ENCODE results near the gene ZDHHC11B. TPM values are rescaled to one million over a fixed set of nuclear protein-coding genes. Genes with fewer than 3 reads are reported as not detected.
A peak's percentile ranks its signal among the peaks of the same experiment; 100 is the strongest.
"Not testable (repeated sequence)": the region's sequence is repeated elsewhere in the genome, so short reads cannot be mapped to it uniquely, and the experiment has no call there.

Gene ZDHHC11B
- total RNA-seq, 3 donors from 2014 or later (not counting 1 experiment from before 2014, with no cell fraction given): 0.85 to 7.3 (median 2.2) TPM

GRCh38 chr5:811384-811783 is 26.9 kb upstream of the ZDHHC11B start:
- H3K9me3 Mint-ChIP-seq; H3K36me3 Mint-ChIP-seq; H3K4me3 Mint-ChIP-seq; H3K4me1 Mint-ChIP-seq; H3K27me3 ChIP-seq (ENCODE audit: control insufficient read depth, insufficient read depth, low read length); H3K4me1 ChIP-seq (ENCODE audit: control insufficient read depth, insufficient read depth, low read length); H3K36me3 ChIP-seq (ENCODE audit: control insufficient read depth, insufficient read depth, low read length); H3K4me3 ChIP-seq (ENCODE audit: low read length); H3K27ac Mint-ChIP-seq; intact Hi-C loops (cut with micrococcal nuclease); H3K27ac ChIP-seq (ENCODE audit: low read length); ATAC-seq; H3K27me3 Mint-ChIP-seq (ENCODE audit: low read depth in 2 of 2); DNase-seq; H3K9me3 ChIP-seq (ENCODE audit: control insufficient read depth, insufficient read depth, low read length): not testable (repeated sequence)
- 83% methylated on average over 4 of the region's 9 CpGs for WGBS (ENCODE audit: insufficient coverage)

GRCh38 chr5:807719-808514 is 23.4 kb upstream of the ZDHHC11B start:
- peak in 1 of 3 donors; percentile 36 for ATAC-seq
- intact Hi-C loops (cut with micrococcal nuclease): not testable (repeated sequence)
- no CpG with 5 or more reads among the region's 10 CpGs for WGBS (ENCODE audit: insufficient coverage)

GRCh38 chr5:801472-801871 is 16.9 kb upstream of the ZDHHC11B start:
- Mint-ChIP-seq H3K4me1 (no peaks in the 10 kb centered on the region), H3K36me3 (peaks cover 20% of the 10 kb centered on the region), H3K9me3 (peaks cover 12 to 14% of the 10 kb centered on the region in 2 donors), H3K27me3 (ENCODE audit: low read depth in 2 of 2) (peaks cover 9 to 40% of the 10 kb centered on the region in 2 donors), H3K27ac (no peak overlapping the region), H3K4me3 (no peak overlapping the region)
- no peak for TF ChIP-seq CTCF (IDR thresholded peaks at IDR 0.05)
- ATAC-seq (no peak), DNase-seq (no peak)
- Histone ChIP-seq H3K4me3 (ENCODE audit: low read length) (no peak overlapping the region), H3K4me1 (ENCODE audit: control insufficient read depth, insufficient read depth, low read length) (no peaks in the 10 kb centered on the region), H3K9me3 (ENCODE audit: control insufficient read depth, insufficient read depth, low read length) (no peaks in the 10 kb centered on the region), H3K36me3 (ENCODE audit: control insufficient read depth, insufficient read depth, low read length) (no peaks in the 10 kb centered on the region), H3K27me3 (ENCODE audit: control insufficient read depth, insufficient read depth, low read length) (peaks cover 2% of the 10 kb centered on the region), H3K27ac (ENCODE audit: low read length) (no peak overlapping the region)
- intact Hi-C loops (cut with micrococcal nuclease): no loop called here
- WGBS (ENCODE audit: insufficient coverage): 97% methylated on average over 5 of the region's 6 CpGs

More at GRCh38 chr5:807719-808514, 23.4 kb upstream of the ZDHHC11B start:
- not testable (repeated sequence) for H3K4me1 Mint-ChIP-seq; H3K27ac Mint-ChIP-seq; H3K4me3 ChIP-seq (ENCODE audit: low read length); H3K9me3 ChIP-seq (ENCODE audit: control insufficient read depth, insufficient read depth, low read length); DNase-seq; H3K36me3 ChIP-seq (ENCODE audit: control insufficient read depth, insufficient read depth, low read length); H3K27me3 ChIP-seq (ENCODE audit: control insufficient read depth, insufficient read depth, low read length); H3K4me3 Mint-ChIP-seq; H3K27ac ChIP-seq (ENCODE audit: low read length); H3K4me1 ChIP-seq (ENCODE audit: control insufficient read depth, insufficient read depth, low read length)
- Mint-ChIP-seq H3K27me3 (ENCODE audit: low read depth in 2 of 2) (peaks cover 2 to 22% of the 10 kb centered on the region in 2 donors), H3K36me3 (peaks cover 18% of the 10 kb centered on the region), H3K9me3 (peaks cover 9 to 10% of the 10 kb centered on the region in 2 donors)

- H3K4me3 ChIP-seq (ENCODE audit: low read length); H3K27ac Mint-ChIP-seq; ATAC-seq; intact Hi-C loops (cut with micrococcal nuclease); H3K4me1 ChIP-seq (ENCODE audit: control insufficient read depth, insufficient read depth, low read length); H3K4me3 Mint-ChIP-seq; H3K27ac ChIP-seq (ENCODE audit: low read length); H3K4me1 Mint-ChIP-seq; DNase-seq; H3K36me3 ChIP-seq (ENCODE audit: control insufficient read depth, insufficient read depth, low read length); H3K27me3 ChIP-seq (ENCODE audit: control insufficient read depth, insufficient read depth, low read length); H3K9me3 ChIP-seq (ENCODE audit: control insufficient read depth, insufficient read depth, low read length): not testable (repeated sequence)
- H3K9me3 Mint-ChIP-seq: peaks cover 12 to 14% of the 10 kb centered on the region in 2 donors
- peaks cover 10 to 37% of the 10 kb centered on the region in 2 donors for H3K27me3 Mint-ChIP-seq (ENCODE audit: low read depth in 2 of 2)
- H3K36me3 Mint-ChIP-seq: peaks cover 20% of the 10 kb centered on the region
- 98% methylated on average over 4 of the region's 4 CpGs for WGBS (ENCODE audit: insufficient coverage)
These were observed 16.5 kb upstream of the ZDHHC11B start for GRCh38 chr5:801055-801454.

GRCh38 chr5:798505-799138 is 14.1 kb upstream of the ZDHHC11B start:
- H3K27me3 ChIP-seq (ENCODE audit: control insufficient read depth, insufficient read depth, low read length); H3K36me3 ChIP-seq (ENCODE audit: control insufficient read depth, insufficient read depth, low read length); ATAC-seq; H3K4me3 ChIP-seq (ENCODE audit: low read length); H3K4me1 Mint-ChIP-seq; intact Hi-C loops (cut with micrococcal nuclease); H3K9me3 Mint-ChIP-seq; H3K36me3 Mint-ChIP-seq; H3K27ac ChIP-seq (ENCODE audit: low read length); H3K9me3 ChIP-seq (ENCODE audit: control insufficient read depth, insufficient read depth, low read length); H3K27ac Mint-ChIP-seq; DNase-seq; H3K4me3 Mint-ChIP-seq; H3K4me1 ChIP-seq (ENCODE audit: control insufficient read depth, insufficient read depth, low read length): not testable (repeated sequence)
- H3K27me3 Mint-ChIP-seq (ENCODE audit: low read depth in 2 of 2): peaks cover 14 to 18% of the 10 kb centered on the region in 2 donors
- no CpG with 5 or more reads among the region's 6 CpGs for WGBS (ENCODE audit: insufficient coverage)

- H3K27me3 ChIP-seq (ENCODE audit: control insufficient read depth, insufficient read depth, low read length); H3K4me1 Mint-ChIP-seq; H3K27ac ChIP-seq (ENCODE audit: low read length); H3K9me3 ChIP-seq (ENCODE audit: control insufficient read depth, insufficient read depth, low read length); H3K4me3 ChIP-seq (ENCODE audit: low read length); H3K9me3 Mint-ChIP-seq; H3K36me3 ChIP-seq (ENCODE audit: control insufficient read depth, insufficient read depth, low read length); ATAC-seq; H3K4me3 Mint-ChIP-seq; H3K36me3 Mint-ChIP-seq; DNase-seq; H3K4me1 ChIP-seq (ENCODE audit: control insufficient read depth, insufficient read depth, low read length); intact Hi-C loops (cut with micrococcal nuclease); H3K27ac Mint-ChIP-seq: not testable (repeated sequence)
- H3K27me3 Mint-ChIP-seq (ENCODE audit: low read depth in 2 of 2): peaks cover 17 to 18% of the 10 kb centered on the region in 2 donors
- WGBS (ENCODE audit: insufficient coverage): 88% methylated on average over 2 of the region's 4 CpGs
These were observed 13.5 kb upstream of the ZDHHC11B start for GRCh38 chr5:797986-798385.

GRCh38 chr5:795873-796272 is 11.3 kb upstream of the ZDHHC11B start:
- ATAC-seq; H3K27me3 ChIP-seq (ENCODE audit: control insufficient read depth, insufficient read depth, low read length); H3K9me3 ChIP-seq (ENCODE audit: control insufficient read depth, insufficient read depth, low read length); H3K36me3 ChIP-seq (ENCODE audit: control insufficient read depth, insufficient read depth, low read length); H3K9me3 Mint-ChIP-seq; H3K27ac Mint-ChIP-seq; intact Hi-C loops (cut with micrococcal nuclease); H3K4me3 ChIP-seq (ENCODE audit: low read length); DNase-seq; H3K4me1 Mint-ChIP-seq; H3K4me1 ChIP-seq (ENCODE audit: control insufficient read depth, insufficient read depth, low read length); H3K27ac ChIP-seq (ENCODE audit: low read length); H3K4me3 Mint-ChIP-seq; H3K36me3 Mint-ChIP-seq: not testable (repeated sequence)
- WGBS (ENCODE audit: insufficient coverage): no CpG with 5 or more reads among the region's 1 CpG
- H3K27me3 Mint-ChIP-seq (ENCODE audit: low read depth in 2 of 2): peaks cover 19 to 21% of the 10 kb centered on the region in 2 donors

Data from natural killer cell (primary cell).